GM23248 (cell line): ENCODE measurements around the gene ZNF267.

Source experiments
- EZH2 ChIP-seq: fragments of 200-600 bp; sonication (generic); IDR thresholded peaks from 2 replicates; pipeline ENCODE4 v1.6.1; 2018; ENCODE audit warnings: antibody characterized with exemption, mild to moderate bottlenecking; ENCODE audit not compliant: insufficient read depth, poor library complexity, severe bottlenecking
- EZH2phosphoT487 ChIP-seq: fragments of 200-600 bp; sonication (generic); IDR thresholded peaks from 2 replicates; pipeline ENCODE4 v1.6.1; 2018; ENCODE audit warnings: antibody characterized with exemption, moderate library complexity, mild to moderate bottlenecking, low read depth; ENCODE audit not compliant: insufficient read depth

DNA sequence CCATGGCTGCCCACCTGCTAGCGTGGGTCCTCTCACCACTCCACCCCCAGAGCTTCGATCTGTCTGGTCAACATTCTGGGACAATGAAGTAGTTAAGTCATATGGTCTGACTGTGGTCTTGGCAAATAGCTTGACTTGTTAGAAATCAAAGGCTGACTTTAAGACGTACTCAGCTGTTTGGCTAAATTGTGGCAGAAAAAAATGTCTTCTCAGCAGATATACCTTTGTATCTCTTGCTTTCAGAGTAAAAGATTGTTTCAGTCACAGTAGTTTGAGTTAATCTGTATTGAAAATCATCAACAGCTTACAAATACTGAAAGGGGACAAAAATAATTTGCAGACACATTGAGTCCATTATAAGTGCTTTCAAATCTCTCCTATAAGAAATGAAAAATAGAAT, 2.1 kb upstream of the ZNF267 start:
- TF ChIP-seq EZH2 (no peak), EZH2phosphoT487 (no peak)
